Measurements from ENCODE around the gene GP1BA.

Gene GP1BA

DNA sequence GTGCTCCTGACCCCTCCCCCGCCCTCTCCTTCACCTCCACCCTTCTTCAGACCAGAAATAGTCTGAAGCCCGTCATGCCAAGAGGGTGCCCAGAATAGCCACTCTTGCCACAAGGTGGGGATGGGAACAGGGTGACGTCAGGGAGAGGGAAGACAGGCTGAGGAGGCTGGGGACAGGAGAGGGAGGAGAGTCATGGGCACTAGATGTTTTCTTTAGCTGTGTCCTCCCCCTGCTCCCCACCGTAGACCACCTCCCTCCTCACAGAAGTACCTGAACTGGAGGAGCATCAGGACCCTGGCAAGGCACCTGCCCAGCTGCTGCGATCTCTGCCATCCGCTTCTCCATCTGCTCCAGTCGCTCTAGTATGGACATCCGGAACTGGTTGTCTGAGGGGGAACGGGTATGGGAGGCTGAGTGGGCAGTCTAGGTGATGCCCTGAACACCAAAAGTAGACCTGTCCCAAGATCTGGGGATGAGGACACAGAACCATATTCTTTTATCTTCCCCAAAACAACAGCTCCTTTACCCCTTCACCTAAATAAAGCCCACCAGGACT, 42.1 kb downstream of the GP1BA start:
- DNase-seq (ENCODE audit: low read depth) = no peak

DNA sequence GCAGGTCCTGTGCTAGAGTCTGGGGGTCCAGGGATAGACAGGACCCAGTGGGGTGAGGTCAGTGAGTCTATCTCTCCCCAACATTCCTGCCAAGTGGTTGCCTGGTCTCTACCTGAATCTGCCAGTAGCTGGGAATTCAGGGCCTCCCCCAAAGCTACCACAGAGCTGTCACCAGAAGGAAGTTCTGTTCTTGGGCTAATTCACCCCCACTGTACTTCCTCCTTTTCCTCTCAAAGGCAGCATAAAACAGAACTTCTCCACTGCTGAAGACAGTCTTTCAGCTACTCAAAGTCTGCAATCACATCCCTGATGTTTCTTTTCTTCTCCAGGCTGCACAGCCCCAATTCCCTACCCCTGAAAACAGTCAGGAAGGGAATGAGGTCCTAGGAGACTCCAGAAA, 46.6 kb downstream of the GP1BA start:
- DNase-seq (ENCODE audit: low read depth) = no peak

DNA sequence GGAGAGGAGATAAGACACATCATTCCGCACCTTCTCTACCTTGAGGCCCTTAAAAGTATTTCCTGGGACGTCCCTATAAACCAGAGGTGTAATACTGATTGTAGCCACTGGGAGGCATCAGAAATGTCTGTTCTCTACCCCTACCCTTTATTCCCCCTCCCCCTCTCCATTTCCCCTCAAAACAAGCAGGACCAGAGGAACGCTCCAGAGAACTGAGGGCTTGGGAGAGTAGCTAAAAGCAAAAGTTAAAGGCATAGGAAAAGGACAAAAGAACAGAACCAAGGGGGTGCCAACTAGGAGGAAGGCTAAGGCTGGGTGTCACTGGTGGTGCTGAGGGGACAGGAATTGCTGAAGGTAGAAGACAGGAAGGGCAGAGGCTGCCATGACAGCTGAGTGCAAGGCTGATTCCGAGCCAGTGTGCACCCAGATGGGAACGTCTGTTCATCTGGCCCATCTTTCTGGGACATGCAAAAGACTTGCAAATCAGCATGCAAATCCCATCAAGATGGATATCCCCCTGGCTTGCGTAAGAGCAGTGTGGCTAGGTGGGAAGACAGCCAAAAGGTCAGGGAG, 48.7 kb downstream of the GP1BA start:
- DNase-seq (ENCODE audit: low read depth) = peak; percentile 39

DNA sequence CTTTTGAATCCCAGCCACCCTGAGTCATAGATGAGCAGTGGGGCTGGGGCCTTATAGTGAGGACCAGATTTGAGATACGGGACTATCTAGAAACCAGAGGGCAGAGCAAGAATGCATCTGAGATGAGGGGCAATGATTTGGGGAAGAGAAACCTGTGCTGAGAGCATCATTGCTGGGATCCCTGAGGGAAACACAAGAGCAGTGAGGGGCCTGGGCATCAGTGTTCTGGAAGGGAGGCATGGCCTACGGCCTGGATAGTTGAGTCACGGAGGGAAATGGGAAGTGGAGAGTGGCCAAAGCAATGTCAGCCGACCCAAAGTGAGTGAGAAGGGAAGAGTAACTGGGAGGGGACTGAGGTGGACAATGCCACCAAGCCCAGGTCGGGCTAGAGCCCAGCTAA, 50.2 kb downstream of the GP1BA start:
- no peak for DNase-seq (ENCODE audit: low read depth)
